GM18519 (cell line): Measurements from ENCODE around the gene DIP2B.
"Not testable (repeated sequence)": the region's sequence is repeated elsewhere in the genome, so short reads cannot be mapped to it uniquely, and the experiment has no call there.

ENCODE experiments used
- ATAC-seq: cut with Tn5 transposase; IDR thresholded peaks from one replicate; pipeline ENCODE4 v1.9.1; 2021; ENCODE audit warnings: mild to moderate bottlenecking, moderate library complexity; ENCODE audit not compliant: unreplicated experiment, low FRiP score

DIP2B gene

DNA sequence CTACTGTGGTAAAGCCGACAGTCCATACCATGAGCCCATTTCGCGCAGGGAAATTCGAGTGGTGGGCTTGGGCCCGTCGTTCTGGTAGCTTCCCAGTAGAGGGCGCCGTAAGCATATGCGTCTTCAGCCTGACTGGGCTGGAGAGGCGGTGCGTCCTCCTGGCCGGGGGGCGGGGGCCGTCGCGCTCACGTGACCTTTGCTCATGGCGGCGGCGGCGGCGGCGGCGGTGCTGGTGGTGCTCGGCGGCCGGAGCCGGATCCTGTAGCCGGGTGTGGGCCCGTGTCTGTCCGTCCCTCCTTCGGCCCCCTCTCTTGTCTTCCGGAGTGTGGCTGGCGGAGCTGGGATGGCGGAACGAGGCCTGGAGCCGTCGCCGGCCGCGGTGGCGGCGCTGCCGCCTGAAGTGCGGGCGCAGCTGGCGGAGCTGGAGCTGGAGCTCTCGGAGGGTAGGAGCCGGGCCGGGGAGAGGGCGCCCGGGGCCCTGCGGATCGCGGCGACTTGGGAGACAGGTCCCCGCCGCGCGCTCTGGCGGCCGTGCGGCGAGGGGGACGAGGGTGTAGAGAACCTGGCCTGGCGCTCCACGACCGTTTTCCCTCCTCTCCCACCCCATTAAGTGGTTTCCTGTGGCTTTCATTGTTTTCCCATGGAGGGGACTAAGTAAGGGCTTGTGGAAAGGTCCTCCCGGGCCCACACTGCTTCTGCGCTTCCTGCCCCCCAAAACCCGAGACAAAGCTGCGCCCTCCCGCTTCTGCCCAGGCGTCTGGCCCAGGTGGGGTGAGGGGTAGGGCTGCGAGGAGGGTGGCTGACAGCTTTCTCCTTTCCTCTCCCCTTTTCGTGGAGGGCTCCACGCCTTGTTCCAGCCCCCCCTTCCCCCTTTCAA, at the start of gene DIP2B:
Gene DIP2B, plus strand, starts transcription at position 188 of the 877 bp plus-strand sequence. Its CDS starts 156 bp downstream, at position 344.
- ATAC-seq = peak; percentile 63

GRCh38 chr12:50458606-50459005, 46.2 kb upstream of the DIP2B start:
- ATAC-seq = no peak

- no peak for ATAC-seq
Observed at GRCh38 chr12:50467439-50467838, 37.3 kb upstream of the DIP2B start.

GRCh38 chr12:50477241-50477832, 27.4 kb upstream of the DIP2B start:
- ATAC-seq = no peak

GRCh38 chr12:50482571-50482970, 22.2 kb upstream of the DIP2B start:
- ATAC-seq = no peak

- no peak for ATAC-seq
Observed at GRCh38 chr12:50483488-50483887, 21.3 kb upstream of the DIP2B start.

DNA sequence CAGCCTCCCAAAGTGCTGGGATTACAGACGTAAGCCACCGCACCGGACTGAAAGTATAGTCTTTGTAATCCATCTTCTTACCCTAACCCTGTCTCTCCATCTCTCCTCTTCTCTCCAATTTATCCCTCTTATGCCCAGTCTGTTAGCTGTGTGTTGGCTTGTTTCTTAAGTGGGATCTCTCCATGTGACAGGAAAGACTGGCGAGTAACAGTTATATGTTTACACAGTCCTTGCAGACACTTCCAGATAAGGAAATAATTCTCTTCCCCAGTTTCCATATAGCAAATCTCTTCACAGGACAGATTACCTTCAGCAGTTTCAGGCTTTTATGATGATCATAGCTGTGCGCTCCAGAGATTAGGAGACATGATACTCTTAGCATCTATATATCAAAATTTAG, 16.0 kb upstream of the DIP2B start:
- ATAC-seq = no peak

DNA sequence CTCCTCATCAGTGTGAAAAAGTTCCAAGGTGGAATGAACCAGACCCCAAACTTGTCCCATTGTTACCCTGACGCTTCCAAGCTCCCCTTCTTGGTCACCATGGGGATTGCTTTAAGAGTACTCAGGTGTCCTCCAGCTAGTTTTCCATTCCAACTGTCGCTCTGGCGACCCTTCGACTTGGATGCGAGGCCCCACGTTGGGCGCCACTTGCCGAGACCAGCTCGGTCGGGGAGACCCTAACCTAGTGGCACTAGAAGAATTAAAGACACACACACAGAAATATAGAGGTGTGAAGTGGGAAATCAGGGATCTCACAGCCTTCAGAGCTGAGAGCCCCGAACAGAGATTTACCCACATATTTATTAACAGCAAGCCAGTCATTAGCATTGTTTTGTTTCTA, 6.7 kb upstream of the DIP2B start:
- ATAC-seq = not testable (repeated sequence)

DNA sequence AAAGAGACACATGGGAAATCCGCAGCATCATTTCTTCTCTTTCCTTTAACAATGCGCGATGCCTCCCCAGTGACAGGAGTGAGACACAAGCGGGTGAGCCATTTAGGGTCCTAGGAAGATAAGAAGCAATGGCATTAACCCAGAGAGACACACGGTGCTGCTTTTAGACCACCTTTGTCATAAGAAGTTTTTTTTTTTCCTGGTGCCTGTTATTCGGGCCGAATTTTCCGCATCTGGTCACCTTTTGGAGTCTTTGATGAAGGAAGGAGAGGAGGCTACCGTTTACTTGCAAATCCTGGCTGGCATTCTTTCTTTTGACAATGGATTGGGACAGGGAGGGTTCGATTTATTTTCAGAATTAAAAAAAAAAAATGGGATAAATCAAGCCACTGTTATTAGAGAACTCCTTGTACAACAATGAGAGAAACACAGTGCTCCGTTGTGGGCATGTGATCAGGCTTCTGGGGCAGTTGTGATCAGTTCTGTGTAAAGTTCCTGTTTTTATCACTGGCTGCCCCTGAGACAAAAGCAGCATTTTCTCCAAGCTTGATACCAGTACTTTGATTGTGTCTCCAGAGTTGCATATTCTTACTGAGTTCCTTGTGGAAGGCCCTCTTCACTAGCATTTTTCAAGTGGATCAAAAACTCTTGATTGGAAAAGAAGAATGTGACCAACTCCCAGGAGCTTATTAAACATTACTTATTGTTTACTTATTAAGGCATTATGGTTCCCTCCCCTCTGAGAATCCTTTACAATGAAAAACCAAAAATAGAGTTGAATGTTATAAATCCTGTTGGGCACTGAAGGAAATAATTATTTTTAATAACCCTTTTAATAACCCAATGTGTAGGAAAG, 1.1 kb downstream of the DIP2B start:
- ATAC-seq = no peak

GRCh38 chr12:50506753-50507473, 2.1 kb downstream of the DIP2B start:
- no peak for ATAC-seq

DNA sequence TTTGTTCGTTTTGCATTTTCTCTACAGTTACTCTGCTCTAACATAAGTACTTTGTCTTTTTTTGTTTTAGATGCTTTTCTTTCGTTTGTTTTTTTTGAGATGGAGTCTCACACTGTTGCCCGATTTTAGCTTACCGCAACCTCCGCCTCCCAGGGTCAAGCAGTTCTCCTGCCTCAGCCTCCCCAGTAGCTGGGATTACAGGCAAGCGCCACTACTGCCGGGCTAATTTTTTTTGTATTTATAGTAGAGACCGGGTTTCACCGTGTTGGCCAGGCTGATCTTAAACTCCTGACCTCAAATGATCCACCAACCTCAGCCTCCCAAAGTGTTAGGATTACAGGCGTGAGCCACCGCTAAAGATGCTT, 2.7 kb downstream of the DIP2B start:
- ATAC-seq = no peak

- no peak for ATAC-seq
Observed at GRCh38 chr12:50507930-50508329, 3.1 kb downstream of the DIP2B start.

DNA sequence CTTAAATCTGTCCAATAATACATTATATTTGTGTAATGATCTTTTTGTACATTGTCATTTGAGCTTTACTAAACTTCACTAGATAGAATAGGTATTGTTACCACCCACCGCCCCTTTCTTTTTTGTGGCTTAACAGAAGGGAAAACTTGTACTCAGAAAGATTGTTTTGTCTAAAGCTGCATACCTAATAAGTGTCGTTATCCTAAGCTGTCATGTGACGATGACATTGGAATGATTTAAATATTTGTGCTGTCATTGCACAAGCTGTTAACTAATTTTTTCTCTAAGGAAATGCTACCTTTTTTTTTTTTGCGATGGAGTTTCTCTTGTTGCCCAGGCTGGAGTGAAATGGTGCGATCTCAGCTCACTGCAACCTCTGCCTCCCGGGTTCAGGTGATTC, 3.6 kb downstream of the DIP2B start:
- no peak for ATAC-seq

DNA sequence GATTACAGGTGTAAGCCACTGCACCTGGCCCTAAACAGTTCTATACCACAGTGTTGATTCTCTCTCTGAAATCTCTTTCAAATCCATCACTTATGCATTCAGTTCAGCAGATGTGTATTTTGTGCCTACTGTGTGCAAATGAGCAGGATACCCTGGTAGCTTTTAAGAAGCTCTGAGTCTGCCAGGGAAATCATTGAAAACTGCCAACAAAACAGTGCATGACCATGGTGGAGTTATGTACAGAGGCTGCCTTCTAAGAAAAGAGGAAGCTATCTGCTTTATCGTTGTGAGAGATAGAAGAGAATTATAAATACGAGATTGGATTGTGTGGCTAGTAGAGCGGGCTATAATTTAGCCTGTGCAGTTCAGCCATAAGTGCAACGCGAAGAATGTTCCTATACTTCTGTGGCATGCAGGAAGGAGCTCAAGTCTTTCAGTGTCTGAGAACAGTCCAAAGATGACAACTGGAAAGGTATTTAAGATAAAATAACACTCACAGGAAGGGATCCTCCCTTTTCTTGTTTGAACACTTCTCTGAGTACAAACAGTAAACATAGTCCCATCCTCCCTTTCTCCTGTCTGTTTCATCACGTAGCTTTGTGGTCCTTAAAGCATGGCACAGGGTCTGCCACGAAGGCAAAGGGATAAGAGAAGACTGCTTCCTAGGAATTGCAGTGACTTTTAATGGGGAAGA, 4.3 kb downstream of the DIP2B start:
- no peak for ATAC-seq

DNA sequence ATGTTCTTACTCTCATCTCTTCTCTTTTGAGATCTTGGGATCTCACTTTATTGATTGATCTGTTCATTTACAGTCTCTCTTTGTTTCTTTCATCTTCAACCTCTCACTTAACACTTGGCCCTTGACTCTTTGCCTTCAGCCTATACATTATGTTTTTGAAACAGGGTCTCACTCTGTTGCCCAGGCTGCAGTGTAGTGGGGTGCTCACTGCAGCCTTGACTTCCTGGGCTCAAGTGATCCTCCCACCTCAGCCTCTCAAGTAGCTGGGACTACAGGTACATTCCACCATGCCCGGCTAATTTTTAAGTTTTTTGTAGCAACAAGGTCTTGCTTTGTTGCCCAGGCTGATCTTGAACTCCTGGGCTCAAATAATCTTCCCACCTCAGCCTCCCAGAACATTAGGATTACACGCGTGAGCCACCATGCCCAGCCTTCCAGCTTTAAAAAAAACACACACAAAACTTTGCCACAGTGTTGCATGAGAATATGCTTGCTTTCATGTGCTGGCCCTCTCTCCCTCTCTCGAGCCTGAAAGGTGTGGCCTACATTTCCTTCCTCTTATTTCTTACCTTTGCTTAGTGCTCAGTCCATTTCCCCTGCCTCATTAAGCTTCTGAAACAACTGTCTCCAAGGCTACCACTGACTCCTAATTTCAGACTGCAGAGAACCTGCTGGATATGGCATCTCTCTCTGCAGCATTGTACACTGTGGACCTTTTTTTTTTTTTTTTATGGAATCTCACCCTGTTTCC, 9.9 kb downstream of the DIP2B start:
- no peak for ATAC-seq

DNA sequence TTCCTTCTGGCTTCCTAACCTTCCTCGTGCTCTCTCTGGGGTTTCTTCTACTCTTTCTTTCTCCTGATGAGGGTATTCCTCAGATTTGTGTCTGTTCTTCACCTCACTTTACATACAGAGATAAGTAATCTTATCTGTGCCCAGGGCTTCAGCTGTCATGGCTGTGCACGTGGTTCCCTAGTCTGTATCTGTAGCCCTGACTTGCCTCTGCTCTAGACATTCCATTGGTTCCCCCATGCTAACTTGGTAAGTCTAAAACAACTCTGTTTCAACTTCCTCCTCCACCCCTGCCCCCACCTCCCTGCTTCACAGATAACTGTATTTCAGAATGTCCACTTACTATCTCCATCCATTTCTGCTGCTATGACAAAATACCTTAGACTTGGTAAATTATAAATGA, 10.8 kb downstream of the DIP2B start:
- no peak for ATAC-seq

GRCh38 chr12:50517421-50518048, 12.8 kb downstream of the DIP2B start:
- ATAC-seq = peak; percentile 60

GRCh38 chr12:50518090-50518489, 13.3 kb downstream of the DIP2B start:
- ATAC-seq = no peak

DNA sequence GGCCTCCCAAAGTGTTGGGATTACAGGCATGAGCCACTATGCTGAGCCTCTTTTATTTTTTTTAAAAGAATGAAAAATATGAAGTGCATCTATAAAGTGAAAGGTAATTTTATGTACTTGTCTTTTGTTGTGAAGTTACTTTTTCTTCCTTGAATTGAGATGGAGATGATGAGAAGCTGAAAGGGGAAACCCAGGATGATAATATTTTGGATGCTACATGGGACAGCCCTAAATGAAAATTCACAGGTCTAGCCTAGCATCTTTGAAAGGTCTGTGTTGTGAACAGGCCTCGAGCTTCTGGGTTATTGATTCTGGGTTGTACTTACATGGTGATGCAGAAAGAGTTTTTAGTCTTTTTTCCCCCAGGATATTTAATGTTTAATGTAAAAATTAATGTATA, 14.6 kb downstream of the DIP2B start:
- no peak for ATAC-seq
